ENCODE results near the gene DDX4.

DDX4 gene

GRCh38 chr5:55865831-55866230 is 128.0 kb downstream of the DDX4 start:
- Histone ChIP-seq H3K4me3 (ENCODE audit: low read depth, low read length) (no peak overlapping the region), H3K9me3 (ENCODE audit: control insufficient read depth, insufficient read depth, low read depth, low read length) (no peaks in the 10 kb centered on the region), H3K4me1 (ENCODE audit: control insufficient read depth, insufficient read depth, low read length) (no peaks in the 10 kb centered on the region), H3K27ac (ENCODE audit: extremely low read depth, low read depth, low read length) (no peak overlapping the region), H3K36me3 (ENCODE audit: control insufficient read depth in 2 of 2, insufficient read depth in 1 of 2, low read length in 2 of 2) (no peaks in the 10 kb centered on the region)
- POLR2A ChIA-PET: interaction anchor here (0.6 kb wide), 2 partner anchors 90 to 363 kb away, joined by 3 to 6 read pairs; no protein-coding TSS in a partner anchor
- TF ChIP-seq ZNF670 (tag by site-specific recombination; IDR thresholded peaks at IDR 0.05; ENCODE audit: low read depth): no peak
- TF ChIP-seq, protein P1, sequence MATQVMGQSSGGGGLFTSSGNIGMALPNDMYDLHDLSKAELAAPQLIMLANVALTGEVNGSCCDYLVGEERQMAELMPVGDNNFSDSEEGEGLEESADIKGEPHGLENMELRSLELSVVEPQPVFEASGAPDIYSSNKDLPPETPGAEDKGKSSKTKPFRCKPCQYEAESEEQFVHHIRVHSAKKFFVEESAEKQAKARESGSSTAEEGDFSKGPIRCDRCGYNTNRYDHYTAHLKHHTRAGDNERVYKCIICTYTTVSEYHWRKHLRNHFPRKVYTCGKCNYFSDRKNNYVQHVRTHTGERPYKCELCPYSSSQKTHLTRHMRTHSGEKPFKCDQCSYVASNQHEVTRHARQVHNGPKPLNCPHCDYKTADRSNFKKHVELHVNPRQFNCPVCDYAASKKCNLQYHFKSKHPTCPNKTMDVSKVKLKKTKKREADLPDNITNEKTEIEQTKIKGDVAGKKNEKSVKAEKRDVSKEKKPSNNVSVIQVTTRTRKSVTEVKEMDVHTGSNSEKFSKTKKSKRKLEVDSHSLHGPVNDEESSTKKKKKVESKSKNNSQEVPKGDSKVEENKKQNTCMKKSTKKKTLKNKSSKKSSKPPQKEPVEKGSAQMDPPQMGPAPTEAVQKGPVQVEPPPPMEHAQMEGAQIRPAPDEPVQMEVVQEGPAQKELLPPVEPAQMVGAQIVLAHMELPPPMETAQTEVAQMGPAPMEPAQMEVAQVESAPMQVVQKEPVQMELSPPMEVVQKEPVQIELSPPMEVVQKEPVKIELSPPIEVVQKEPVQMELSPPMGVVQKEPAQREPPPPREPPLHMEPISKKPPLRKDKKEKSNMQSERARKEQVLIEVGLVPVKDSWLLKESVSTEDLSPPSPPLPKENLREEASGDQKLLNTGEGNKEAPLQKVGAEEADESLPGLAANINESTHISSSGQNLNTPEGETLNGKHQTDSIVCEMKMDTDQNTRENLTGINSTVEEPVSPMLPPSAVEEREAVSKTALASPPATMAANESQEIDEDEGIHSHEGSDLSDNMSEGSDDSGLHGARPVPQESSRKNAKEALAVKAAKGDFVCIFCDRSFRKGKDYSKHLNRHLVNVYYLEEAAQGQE (tag by site-specific recombination; IDR thresholded peaks at IDR 0.05): peak; percentile 94
- CTCF ChIA-PET: no interaction called here

DNA sequence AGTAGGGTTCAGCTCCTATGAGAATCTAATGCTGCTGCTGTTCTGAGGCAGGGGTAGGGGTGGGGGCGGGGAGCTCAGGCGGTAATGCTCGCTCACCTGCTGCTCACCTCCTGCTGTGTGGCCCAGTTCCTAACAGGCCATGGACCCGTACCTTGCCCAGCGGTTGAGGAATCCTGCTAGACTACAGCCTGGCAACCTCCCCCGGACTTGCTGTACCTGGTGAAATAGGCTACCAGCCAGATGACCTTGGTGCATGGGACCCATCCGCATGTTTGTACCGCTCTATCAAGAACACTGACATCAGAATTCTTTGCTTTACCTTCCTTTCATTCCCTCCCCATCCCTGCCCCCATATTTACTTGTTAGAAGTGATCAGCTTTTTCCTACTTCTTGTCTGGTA is 128.6 kb downstream of the DDX4 start:
- Histone ChIP-seq H3K4me3 (ENCODE audit: low read depth, low read length) (no peak overlapping the region), H3K27ac (ENCODE audit: extremely low read depth, low read depth, low read length) (no peak overlapping the region), H3K4me1 (ENCODE audit: control insufficient read depth, insufficient read depth, low read length) (no peaks in the 10 kb centered on the region), H3K9me3 (ENCODE audit: control insufficient read depth, insufficient read depth, low read depth, low read length) (no peaks in the 10 kb centered on the region), H3K36me3 (ENCODE audit: control insufficient read depth in 2 of 2, insufficient read depth in 1 of 2, low read length in 2 of 2) (no peaks in the 10 kb centered on the region)
- CTCF ChIA-PET: interaction anchor here (0.7 kb wide), 1 partner anchor 10 kb away, joined by 3 read pairs; no protein-coding TSS in a partner anchor
- POLR2A ChIA-PET: interaction anchor here (0.6 kb wide), 1 partner anchor 89 kb away, joined by 3 read pairs; no protein-coding TSS in a partner anchor
- TF ChIP-seq, protein P2, sequence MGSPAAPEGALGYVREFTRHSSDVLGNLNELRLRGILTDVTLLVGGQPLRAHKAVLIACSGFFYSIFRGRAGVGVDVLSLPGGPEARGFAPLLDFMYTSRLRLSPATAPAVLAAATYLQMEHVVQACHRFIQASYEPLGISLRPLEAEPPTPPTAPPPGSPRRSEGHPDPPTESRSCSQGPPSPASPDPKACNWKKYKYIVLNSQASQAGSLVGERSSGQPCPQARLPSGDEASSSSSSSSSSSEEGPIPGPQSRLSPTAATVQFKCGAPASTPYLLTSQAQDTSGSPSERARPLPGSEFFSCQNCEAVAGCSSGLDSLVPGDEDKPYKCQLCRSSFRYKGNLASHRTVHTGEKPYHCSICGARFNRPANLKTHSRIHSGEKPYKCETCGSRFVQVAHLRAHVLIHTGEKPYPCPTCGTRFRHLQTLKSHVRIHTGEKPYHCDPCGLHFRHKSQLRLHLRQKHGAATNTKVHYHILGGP (tag by site-specific recombination; IDR thresholded peaks at IDR 0.05): no peak
- TF ChIP-seq, protein P3, sequence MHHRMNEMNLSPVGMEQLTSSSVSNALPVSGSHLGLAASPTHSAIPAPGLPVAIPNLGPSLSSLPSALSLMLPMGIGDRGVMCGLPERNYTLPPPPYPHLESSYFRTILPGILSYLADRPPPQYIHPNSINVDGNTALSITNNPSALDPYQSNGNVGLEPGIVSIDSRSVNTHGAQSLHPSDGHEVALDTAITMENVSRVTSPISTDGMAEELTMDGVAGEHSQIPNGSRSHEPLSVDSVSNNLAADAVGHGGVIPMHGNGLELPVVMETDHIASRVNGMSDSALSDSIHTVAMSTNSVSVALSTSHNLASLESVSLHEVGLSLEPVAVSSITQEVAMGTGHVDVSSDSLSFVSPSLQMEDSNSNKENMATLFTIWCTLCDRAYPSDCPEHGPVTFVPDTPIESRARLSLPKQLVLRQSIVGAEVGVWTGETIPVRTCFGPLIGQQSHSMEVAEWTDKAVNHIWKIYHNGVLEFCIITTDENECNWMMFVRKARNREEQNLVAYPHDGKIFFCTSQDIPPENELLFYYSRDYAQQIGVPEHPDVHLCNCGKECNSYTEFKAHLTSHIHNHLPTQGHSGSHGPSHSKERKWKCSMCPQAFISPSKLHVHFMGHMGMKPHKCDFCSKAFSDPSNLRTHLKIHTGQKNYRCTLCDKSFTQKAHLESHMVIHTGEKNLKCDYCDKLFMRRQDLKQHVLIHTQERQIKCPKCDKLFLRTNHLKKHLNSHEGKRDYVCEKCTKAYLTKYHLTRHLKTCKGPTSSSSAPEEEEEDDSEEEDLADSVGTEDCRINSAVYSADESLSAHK (tag by site-specific recombination; IDR thresholded peaks at IDR 0.05): no peak
- TF ChIP-seq, protein P4, sequence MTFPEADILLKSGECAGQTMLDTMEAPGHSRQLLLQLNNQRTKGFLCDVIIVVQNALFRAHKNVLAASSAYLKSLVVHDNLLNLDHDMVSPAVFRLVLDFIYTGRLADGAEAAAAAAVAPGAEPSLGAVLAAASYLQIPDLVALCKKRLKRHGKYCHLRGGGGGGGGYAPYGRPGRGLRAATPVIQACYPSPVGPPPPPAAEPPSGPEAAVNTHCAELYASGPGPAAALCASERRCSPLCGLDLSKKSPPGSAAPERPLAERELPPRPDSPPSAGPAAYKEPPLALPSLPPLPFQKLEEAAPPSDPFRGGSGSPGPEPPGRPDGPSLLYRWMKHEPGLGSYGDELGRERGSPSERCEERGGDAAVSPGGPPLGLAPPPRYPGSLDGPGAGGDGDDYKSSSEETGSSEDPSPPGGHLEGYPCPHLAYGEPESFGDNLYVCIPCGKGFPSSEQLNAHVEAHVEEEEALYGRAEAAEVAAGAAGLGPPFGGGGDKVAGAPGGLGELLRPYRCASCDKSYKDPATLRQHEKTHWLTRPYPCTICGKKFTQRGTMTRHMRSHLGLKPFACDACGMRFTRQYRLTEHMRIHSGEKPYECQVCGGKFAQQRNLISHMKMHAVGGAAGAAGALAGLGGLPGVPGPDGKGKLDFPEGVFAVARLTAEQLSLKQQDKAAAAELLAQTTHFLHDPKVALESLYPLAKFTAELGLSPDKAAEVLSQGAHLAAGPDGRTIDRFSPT (tag by site-specific recombination; IDR thresholded peaks at IDR 0.05): no peak
- TF ChIP-seq ZNF121 (tag by site-specific recombination; IDR thresholded peaks at IDR 0.05): no peak
- no peak for TF ChIP-seq ZNF596 (tag by site-specific recombination; IDR thresholded peaks at IDR 0.05)
- TF ChIP-seq, protein P5, sequence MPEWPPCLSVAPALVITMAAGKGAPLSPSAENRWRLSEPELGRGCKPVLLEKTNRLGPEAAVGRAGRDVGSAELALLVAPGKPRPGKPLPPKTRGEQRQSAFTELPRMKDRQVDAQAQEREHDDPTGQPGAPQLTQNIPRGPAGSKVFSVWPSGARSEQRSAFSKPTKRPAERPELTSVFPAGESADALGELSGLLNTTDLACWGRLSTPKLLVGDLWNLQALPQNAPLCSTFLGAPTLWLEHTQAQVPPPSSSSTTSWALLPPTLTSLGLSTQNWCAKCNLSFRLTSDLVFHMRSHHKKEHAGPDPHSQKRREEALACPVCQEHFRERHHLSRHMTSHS (tag by site-specific recombination; IDR thresholded peaks at IDR 0.05): no peak
- TF ChIP-seq KLF9 (tag by site-specific recombination; IDR thresholded peaks at IDR 0.05; ENCODE audit: low read depth): no peak
- TF ChIP-seq KLF8 (tag by site-specific recombination; IDR thresholded peaks at IDR 0.05): no peak
- no peak for TF ChIP-seq ZBTB1 (tag by site-specific recombination; IDR thresholded peaks at IDR 0.05)

All from HEK293 (cell line).